ENCODE results near the gene HDAC4. TPM values are rescaled to one million over a fixed set of nuclear protein-coding genes. Genes with fewer than 3 reads are reported as not detected.

Gene HDAC4
- total and polyA plus RNA-seq, 9 of the 15 experiments (the other 6 are each of a cell fraction or from before 2014, with no cell fraction given), result 0.11 to 20.2 (median 4.0) TPM

GRCh38 chr2:239401067-239401880 lies 454 bp upstream of the HDAC4 start (continued):
- TF ChIP-seq XRCC5 (IDR thresholded peaks at IDR 0.05; ENCODE audit: low read depth, low read length) (no peak; the same call in 1 of the 2 replicates), BRD9 (IDR thresholded peaks at IDR 0.05; ENCODE audit: low read depth, partially characterized antibody) (no peak), IRF9 (tag; IDR thresholded peaks at IDR 0.05) (no peak), DIDO1 (tag; IDR thresholded peaks at IDR 0.05; ENCODE audit: low read depth) (peak; percentile 79), NR2F6 (CRISPR knock-in tag; IDR thresholded peaks at IDR 0.05) (no peak), ZBTB43 (CRISPR knock-in tag; IDR thresholded peaks at IDR 0.05) (no peak), E2F4 (CRISPR knock-in tag; IDR thresholded peaks at IDR 0.05; ENCODE audit: low read depth) (peak; percentile 87), SIN3A (IDR thresholded peaks at IDR 0.05; ENCODE audit: borderline replicate concordance in 2 of 2, control insufficient read depth in 1 of 2, low read depth in 2 of 2, low read length in 2 of 2) (no peak), ARID1B (IDR thresholded peaks at IDR 0.05) (no peak), MECOM (CRISPR knock-in tag; IDR thresholded peaks at IDR 0.05) (no peak), NUFIP1 (IDR thresholded peaks at IDR 0.05; ENCODE audit: partially characterized antibody) (no peak), FOXA3 (CRISPR knock-in tag; conservative IDR thresholded peaks at IDR 0.05 in 1 of 2, IDR thresholded peaks at IDR 0.05 in 1 of 2) (no peak), PRMT5 (CRISPR knock-in tag; IDR thresholded peaks at IDR 0.05) (no peak), RBM39 (optimal IDR thresholded peaks at IDR 0.05; ENCODE audit: low read depth, low read length) (no peak), EWSR1 (IDR thresholded peaks at IDR 0.05; ENCODE audit: borderline replicate concordance, low read depth, partially characterized antibody) (no peak), ZNF668 (CRISPR knock-in tag; IDR thresholded peaks at IDR 0.05) (no peak), ZNF12 (CRISPR knock-in tag; IDR thresholded peaks at IDR 0.05) (0 out of 2 replicates have a peak, but pooled peaks have one; percentile 24), TBL1XR1 (IDR thresholded peaks at IDR 0.05; ENCODE audit: low read length in 2 of 2) (peak in 1 of 2 experiments; percentile 39; a peak in 1 of 4 replicates), PHF21A (IDR thresholded peaks at IDR 0.05; ENCODE audit: borderline replicate concordance, low read depth) (no peak), RB1 (IDR thresholded peaks at IDR 0.05; ENCODE audit: low read depth) (peak; percentile 91), ZNF41 (CRISPR knock-in tag; conservative IDR thresholded peaks at IDR 0.05) (no peak), RCOR1 (IDR thresholded peaks at IDR 0.05; ENCODE audit: borderline replicate concordance in 1 of 2, low read depth in 2 of 2, low read length in 2 of 2) (no peak), FOXA1 (IDR thresholded peaks at IDR 0.05; ENCODE audit: borderline replicate concordance) (no peak), ZNF146 (CRISPR knock-in tag; IDR thresholded peaks at IDR 0.05; ENCODE audit: unreplicated experiment) (no peak), KAT8 (IDR thresholded peaks at IDR 0.05; ENCODE audit: low read depth) (no peak), MED1 (CRISPR knock-in tag; IDR thresholded peaks at IDR 0.05; ENCODE audit: borderline replicate concordance) (no peak)
